Common myeloid progenitor, CD34-positive (primary cell): ENCODE results near the gene C17orf113.
"Not testable (repeated sequence)": the region's sequence is repeated elsewhere in the genome, so short reads cannot be mapped to it uniquely, and the experiment has no call there.

Source experiments
- CTCF ChIA-PET: fragments of 350-600 bp; sonication (Branson Sonifier 250); formaldehyde crosslinking; loops from one replicate; lab custom pipeline; 2021; ENCODE audit warnings: antibody characterized with exemption; lab: Charles Lee
- POLR2A ChIA-PET: fragments of 350-600 bp; sonication (Branson Sonifier 250); formaldehyde crosslinking; loops from one replicate; lab custom pipeline; 2021; ENCODE audit warnings: antibody characterized with exemption; lab: Charles Lee
- DNase-seq, 3 donors: peaks; one replicate each; pipeline versions ENCODE4 v3.0.0 to v3.0.0-alpha.2; 2013
- H3K27ac ChIP-seq, 2 experiments: 1 replicate in 1 of 2; 2 replicates in 1 of 2; pipeline ENCODE4 v1.7.0; 2013; ENCODE audit warnings: inconsistent platforms in 2 of 2, low read length in 2 of 2, mild to moderate bottlenecking in 2 of 2, low read depth in 1 of 2, moderate library complexity in 1 of 2; ENCODE audit not compliant: severe bottlenecking in 2 of 2, insufficient read depth in 1 of 2, poor library complexity in 1 of 2
- H3K27me3 ChIP-seq, 5 experiments: replicated peaks in 2 of 5; 1 replicate in 3 of 5; 2 replicates in 2 of 5; pipeline versions ENCODE4 v1.6.1 to v1.7.0; 2013; ENCODE audit warnings: low read length in 4 of 5, mild to moderate bottlenecking in 2 of 5, moderate library complexity in 2 of 5, inconsistent platforms in 1 of 5; ENCODE audit not compliant: insufficient read depth in 5 of 5, control insufficient read depth in 4 of 5
- H3K36me3 ChIP-seq, 4 experiments: 1 replicate in 2 of 4; 2 replicates in 2 of 4; pipeline versions ENCODE4 v1.6.1 to v1.7.0; 2013; ENCODE audit warnings: low read length in 3 of 4, control low read depth in 1 of 4, mild to moderate bottlenecking in 1 of 4; ENCODE audit not compliant: control insufficient read depth in 4 of 4, insufficient read depth in 4 of 4
- H3K4me1 ChIP-seq, 4 experiments: 1 replicate in 3 of 4; 2 replicates in 1 of 4; pipeline versions ENCODE4 v1.6.1 to v1.7.1; 2013; ENCODE audit warnings: low read length in 3 of 4, mild to moderate bottlenecking in 3 of 4, control low read depth in 1 of 4, inconsistent platforms in 1 of 4, moderate library complexity in 1 of 4; ENCODE audit not compliant: control insufficient read depth in 4 of 4, insufficient read depth in 4 of 4; ENCODE audit errors: control extremely low read depth in 1 of 4
- H3K4me3 ChIP-seq, 7 experiments: 1 replicate in 4 of 7; 2 replicates in 3 of 7; pipeline versions ENCODE4 v1.5.1 to v1.7.0; 2013; ENCODE audit warnings: mild to moderate bottlenecking in 7 of 7, low read length in 6 of 7, moderate library complexity in 6 of 7, inconsistent platforms in 2 of 7, low read depth in 2 of 7, control low read depth in 1 of 7; ENCODE audit not compliant: insufficient read depth in 4 of 7, control insufficient read depth in 1 of 7; ENCODE audit errors: extremely low read depth in 1 of 7
- H3K9me3 ChIP-seq, 5 experiments: 1 replicate in 4 of 5; 2 replicates in 1 of 5; pipeline versions ENCODE4 v1.6.1 to v1.7.1; 2013; ENCODE audit warnings: low read length in 4 of 5, mild to moderate bottlenecking in 2 of 5, inconsistent platforms in 1 of 5, low read depth in 1 of 5, moderate library complexity in 1 of 5; ENCODE audit not compliant: control insufficient read depth in 4 of 5, insufficient read depth in 2 of 5; ENCODE audit errors: control extremely low read depth in 1 of 5
- WGBS: methylation state at CpG from one replicate; pipeline ENCODE4 v1.1.5; 2013; ENCODE audit not compliant: insufficient coverage; 5-methylcytosine and 5-hydroxymethylcytosine counted together

C17orf113 gene

GRCh38 chr17:42018339-42018738 is 32.1 kb downstream of the C17orf113 start:
- 53% methylated on average over 2 of the region's 3 CpGs for WGBS
- H3K4me1 ChIP-seq: peaks cover 18 to 43% (median 33%) of the 10 kb centered on the region in 4 experiments
- H3K27me3 ChIP-seq: no peaks in the 10 kb centered on the region
- H3K4me3 ChIP-seq: peak overlapping the region in 6 of 7 experiments; percentile 87 to 99 (median 97)
- ChIA-PET CTCF (interaction anchor here (0.6 to 17.9 kb wide), 17 partner anchors 8 to 278 kb away, joined by 3 to 381 read pairs (median 4); partner anchors contain the start of genes DHX58, KAT2A and ZNF385C), POLR2A (interaction anchor here (0.5 to 1.4 kb wide), 6 partner anchors 10 to 560 kb away, joined by 3 to 5 read pairs (median 3); no protein-coding TSS in a partner anchor)
- no peaks in the 10 kb centered on the region for H3K9me3 ChIP-seq
- H3K27ac ChIP-seq: peak overlapping the region in 1 of 2 experiments; percentile 98
- H3K36me3 ChIP-seq: peaks cover 3 to 18% (median 10%) of the 10 kb centered on the region in 4 experiments
- DNase-seq: no peak

- peak overlapping the region; percentile 87 to 99 (median 96) for H3K4me3 ChIP-seq
- POLR2A ChIA-PET: interaction anchor here (0.5 to 1.4 kb wide), 6 partner anchors 8 to 203 kb away, joined by 3 to 5 read pairs (median 3); no protein-coding TSS in a partner anchor
- CTCF ChIA-PET: interaction anchor here (0.8 to 17.9 kb wide), 17 partner anchors 8 to 93 kb away, joined by 3 to 381 read pairs (median 4); partner anchors contain the start of genes DHX58, KAT2A and ZNF385C
- H3K36me3 ChIP-seq: peaks cover 3 to 18% (median 8%) of the 10 kb centered on the region in 4 experiments
- peaks cover 18 to 43% (median 33%) of the 10 kb centered on the region in 4 experiments for H3K4me1 ChIP-seq
- peak overlapping the region; percentile 97 to 98 for H3K27ac ChIP-seq
- H3K27me3 ChIP-seq: no peaks in the 10 kb centered on the region
- DNase-seq: peak in 2 of 3 donors; percentile 67 to 78
- no peaks in the 10 kb centered on the region for H3K9me3 ChIP-seq
- WGBS: 4% methylated on average over 9 of the region's 11 CpGs
These were observed 32.6 kb downstream of the C17orf113 start for GRCh38 chr17:42017866-42018200.

DNA sequence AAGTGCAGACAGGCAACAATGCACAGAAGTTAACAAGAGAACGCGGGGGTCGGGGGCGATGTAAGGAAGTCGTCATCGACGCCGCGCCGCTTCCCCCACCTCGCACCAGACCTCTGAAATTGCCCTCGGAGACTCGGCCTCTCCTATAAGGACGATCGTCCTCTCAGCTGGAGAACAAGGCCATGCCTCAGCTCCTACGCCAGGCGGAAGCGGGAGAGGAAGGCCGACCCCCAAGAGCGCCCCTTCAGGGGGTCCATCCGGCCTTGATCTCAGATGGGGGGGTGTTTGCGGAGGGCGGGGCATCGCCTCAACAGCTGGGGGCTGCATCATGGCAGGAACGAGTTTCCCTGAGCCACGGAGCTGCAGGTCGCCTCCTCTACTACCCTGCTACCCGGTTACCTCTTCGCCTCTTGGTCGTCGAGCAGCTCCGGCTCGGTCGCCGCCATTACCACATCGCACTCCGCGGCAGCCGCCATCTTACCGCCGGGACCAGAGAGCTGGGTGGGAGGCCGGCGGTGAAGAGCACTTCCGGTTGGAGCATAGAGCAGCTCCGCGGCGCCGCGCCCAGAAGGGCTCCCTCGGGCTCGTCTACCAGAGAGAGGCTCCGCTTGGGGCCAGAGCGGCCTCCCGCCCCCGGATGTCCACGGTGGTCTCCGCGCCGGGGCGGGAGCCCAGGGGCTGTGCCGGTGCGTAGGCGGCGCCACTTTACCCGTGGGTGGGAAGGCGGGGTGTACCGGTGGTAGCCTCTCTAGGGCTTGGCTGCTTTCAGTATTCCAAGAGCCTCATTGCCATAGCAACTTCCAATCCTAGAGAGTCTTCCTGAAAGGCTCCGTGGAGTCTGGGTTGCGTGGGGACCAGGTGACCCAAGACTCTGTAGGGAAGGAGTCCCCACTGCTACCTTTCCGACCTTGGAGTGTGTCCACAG is 33.2 kb downstream of the C17orf113 start, which contains the start of gene DNAJC7:
DNAJC7 (minus strand) TSS at position 499 of the 925 bp plus-strand sequence; CDS start at position 476, 23 bp downstream.
- no peaks in the 10 kb centered on the region for H3K9me3 ChIP-seq
- peaks cover 18 to 43% (median 33%) of the 10 kb centered on the region in 4 experiments for H3K4me1 ChIP-seq
- CTCF ChIA-PET: interaction anchor here (0.8 to 17.9 kb wide), 15 partner anchors 8 to 181 kb away, joined by 3 to 381 read pairs (median 4); partner anchors contain the start of genes DHX58, KAT2A and ZNF385C
- H3K27ac ChIP-seq: peak within 1 kb of the TSS; percentile 97 to 98
- POLR2A ChIA-PET: interaction anchor here (0.5 to 1.4 kb wide), 9 partner anchors 9 to 1700 kb away, joined by 3 to 5 read pairs (median 3); no protein-coding TSS in a partner anchor
- H3K4me3 ChIP-seq: peak within 1 kb of the TSS; percentile 87 to 99 (median 96)
- DNase-seq: peak; percentile 93 to 95 (median 94)
- 0% methylated on average over 54 of the region's 70 CpGs for WGBS
- H3K27me3 ChIP-seq: no peaks in the 10 kb centered on the region
- peaks cover 0 to 15% (median 2%) of the 10 kb centered on the region in 4 experiments for H3K36me3 ChIP-seq

GRCh38 chr17:42016411-42016831 is 34.0 kb downstream of the C17orf113 start:
- Histone ChIP-seq H3K4me1 (peaks cover 18 to 42% (median 33%) of the 10 kb centered on the region in 4 experiments), H3K36me3 (peaks cover 0 to 14% (median 0%) of the 10 kb centered on the region in 4 experiments), H3K27ac (peak overlapping the region; percentile 97 to 98), H3K27me3 (no peaks in the 10 kb centered on the region), H3K4me3 (peak overlapping the region; percentile 87 to 99 (median 96)), H3K9me3 (no peaks in the 10 kb centered on the region)
- DNase-seq: peak; percentile 14 to 41 (median 22)
- CTCF ChIA-PET: interaction anchor here (0.9 to 17.9 kb wide), 6 partner anchors 10 to 182 kb away, joined by 3 to 381 read pairs (median 3); partner anchors contain the start of genes DHX58 and KAT2A
- POLR2A ChIA-PET: interaction anchor here (0.6 to 1.3 kb wide), 2 partner anchors 43 to 1699 kb away, joined by 3 to 4 read pairs; no protein-coding TSS in a partner anchor
- 9% methylated on average over 11 of the region's 12 CpGs for WGBS

- not testable (repeated sequence) for H3K27ac ChIP-seq, H3K27me3 ChIP-seq, H3K4me3 ChIP-seq, H3K9me3 ChIP-seq, DNase-seq
- H3K36me3 ChIP-seq: peaks cover 0 to 24% (median 2%) of the 10 kb centered on the region in 4 experiments
- CTCF ChIA-PET: interaction anchor here (0.8 to 2.2 kb wide), 2 partner anchors 9 to 11 kb away, joined by 3 to 8 read pairs; no protein-coding TSS in a partner anchor
- POLR2A ChIA-PET: interaction anchor here (0.6 kb wide), 1 partner anchor 234 kb away, joined by 3 read pairs; no protein-coding TSS in a partner anchor
- 100% methylated on average over 2 of the region's 12 CpGs for WGBS
- peaks cover 9 to 34% (median 24%) of the 10 kb centered on the region in 4 experiments for H3K4me1 ChIP-seq
These were observed 36.7 kb downstream of the C17orf113 start for GRCh38 chr17:42013740-42014139.

GRCh38 chr17:42012363-42012762 is 38.0 kb downstream of the C17orf113 start:
- DNase-seq, H3K4me3 ChIP-seq, POLR2A ChIA-PET, H3K9me3 ChIP-seq, H3K27me3 ChIP-seq, H3K27ac ChIP-seq: not testable (repeated sequence)
- H3K36me3 ChIP-seq: peaks cover 0 to 25% (median 3%) of the 10 kb centered on the region in 4 experiments
- WGBS: 100% methylated on average over 1 of the region's 4 CpGs
- peaks cover 5 to 24% (median 15%) of the 10 kb centered on the region in 4 experiments for H3K4me1 ChIP-seq
- CTCF ChIA-PET: interaction anchor here (0.7 to 2.2 kb wide), 6 partner anchors 11 to 176 kb away, joined by 3 to 8 read pairs (median 4); no protein-coding TSS in a partner anchor
